ENCODE data around the gene ST6GAL1. TPM values are rescaled to one million over a fixed set of nuclear protein-coding genes. Genes with fewer than 3 reads are reported as not detected.

ST6GAL1 gene
- total and polyA plus RNA-seq, 4 donors: 15.1 to 113 (median 60.4) TPM

DNA sequence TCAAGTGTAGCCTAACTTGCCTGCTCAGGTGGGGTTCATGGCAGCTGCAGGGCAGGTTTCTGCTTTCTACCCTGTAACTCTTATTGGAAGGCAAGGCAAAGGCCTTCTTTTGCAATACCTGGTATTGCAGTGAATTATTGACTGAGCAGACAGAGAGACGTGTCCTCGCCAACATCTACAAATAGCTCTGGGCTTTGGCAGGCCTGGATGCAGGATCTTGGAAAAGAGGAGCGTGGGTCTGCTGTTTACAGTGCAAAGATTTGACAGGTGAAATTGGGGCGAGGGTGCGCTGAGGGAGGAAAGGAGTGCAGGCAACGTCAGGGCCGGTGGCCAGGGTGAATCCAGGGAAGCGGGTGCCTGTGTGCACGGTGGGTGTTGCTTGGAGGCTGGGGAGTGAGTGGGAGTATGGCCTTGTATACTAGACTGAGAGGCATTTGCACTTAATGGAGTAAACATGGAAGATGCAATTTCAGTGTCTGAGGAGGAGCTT, 44.5 kb downstream of the ST6GAL1 start:
- Histone ChIP-seq H3K9me3 (ENCODE audit: control insufficient read depth in 4 of 4, insufficient read depth in 3 of 4, low read length in 3 of 4) (no peaks in the 10 kb centered on the region), H3K36me3 (ENCODE audit: control insufficient read depth in 4 of 4, insufficient read depth in 4 of 4, low read length in 4 of 4) (peaks cover 0 to 18% (median 0%) of the 10 kb centered on the region in 4 donors), H3K4me3 (no peak overlapping the region), H3K27ac (ENCODE audit: low read depth in 1 of 2, low read length in 1 of 2) (peak overlapping the region in 1 of 2 donors; percentile 7), H3K9ac (ENCODE audit: insufficient read depth in 1 of 2, low read length in 2 of 2) (no peak overlapping the region), H3K27me3 (ENCODE audit: control insufficient read depth in 3 of 3, insufficient read depth in 3 of 3, low read length in 2 of 3) (no peaks in the 10 kb centered on the region), H3K4me1 (ENCODE audit: control insufficient read depth in 5 of 5, insufficient read depth in 5 of 5, low read length in 5 of 5) (peaks cover 0 to 18% (median 0%) of the 10 kb centered on the region in 5 donors)
- ATAC-seq (ENCODE audit: insufficient read depth, low FRiP score) (no peak), DNase-seq (no peak)
- 88 to 89% methylated on average over 9 of the region's 9 CpGs for WGBS, 2 donors
- TF ChIP-seq, protein P1, sequence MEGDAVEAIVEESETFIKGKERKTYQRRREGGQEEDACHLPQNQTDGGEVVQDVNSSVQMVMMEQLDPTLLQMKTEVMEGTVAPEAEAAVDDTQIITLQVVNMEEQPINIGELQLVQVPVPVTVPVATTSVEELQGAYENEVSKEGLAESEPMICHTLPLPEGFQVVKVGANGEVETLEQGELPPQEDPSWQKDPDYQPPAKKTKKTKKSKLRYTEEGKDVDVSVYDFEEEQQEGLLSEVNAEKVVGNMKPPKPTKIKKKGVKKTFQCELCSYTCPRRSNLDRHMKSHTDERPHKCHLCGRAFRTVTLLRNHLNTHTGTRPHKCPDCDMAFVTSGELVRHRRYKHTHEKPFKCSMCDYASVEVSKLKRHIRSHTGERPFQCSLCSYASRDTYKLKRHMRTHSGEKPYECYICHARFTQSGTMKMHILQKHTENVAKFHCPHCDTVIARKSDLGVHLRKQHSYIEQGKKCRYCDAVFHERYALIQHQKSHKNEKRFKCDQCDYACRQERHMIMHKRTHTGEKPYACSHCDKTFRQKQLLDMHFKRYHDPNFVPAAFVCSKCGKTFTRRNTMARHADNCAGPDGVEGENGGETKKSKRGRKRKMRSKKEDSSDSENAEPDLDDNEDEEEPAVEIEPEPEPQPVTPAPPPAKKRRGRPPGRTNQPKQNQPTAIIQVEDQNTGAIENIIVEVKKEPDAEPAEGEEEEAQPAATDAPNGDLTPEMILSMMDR (IDR thresholded peaks at IDR 0.05; ENCODE audit: control extremely low read depth, extremely low read depth): no peak

DNA sequence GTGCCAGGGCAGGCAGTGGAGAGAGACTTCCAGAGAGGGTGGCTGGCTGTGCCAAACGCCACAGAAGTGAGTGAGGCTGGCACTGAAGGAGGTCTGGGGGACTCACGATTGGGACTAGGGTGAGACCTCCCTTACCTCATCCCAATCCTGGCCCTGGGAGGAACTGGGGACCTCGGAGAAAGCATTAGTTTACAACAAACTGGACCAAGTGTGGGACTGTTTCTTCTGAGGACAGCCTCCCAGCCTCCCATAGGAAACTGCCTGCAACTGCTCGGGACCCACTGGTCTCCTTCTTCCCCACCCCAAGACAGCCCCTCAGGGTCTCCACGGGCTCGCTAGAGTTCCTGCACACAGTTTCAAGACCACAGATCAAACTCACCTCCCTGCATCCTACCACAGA, 45.4 kb downstream of the ST6GAL1 start:
- no peaks in the 10 kb centered on the region for H3K27me3 ChIP-seq (ENCODE audit: control insufficient read depth in 3 of 3, insufficient read depth in 3 of 3, low read length in 2 of 3)
- peaks cover 0 to 20% (median 0%) of the 10 kb centered on the region in 4 donors for H3K36me3 ChIP-seq (ENCODE audit: control insufficient read depth in 4 of 4, insufficient read depth in 4 of 4, low read length in 4 of 4)
- H3K9me3 ChIP-seq (ENCODE audit: control insufficient read depth in 4 of 4, insufficient read depth in 3 of 4, low read length in 3 of 4): no peaks in the 10 kb centered on the region
- TF ChIP-seq, protein P1 (IDR thresholded peaks at IDR 0.05; ENCODE audit: control extremely low read depth, extremely low read depth): no peak
- H3K27ac ChIP-seq (ENCODE audit: low read depth in 1 of 2, low read length in 1 of 2): peak overlapping the region in 1 of 2 donors; percentile 88
- H3K4me3 ChIP-seq: no peak overlapping the region
- WGBS, 2 donors: 91 to 96% methylated on average over 6 of the region's 6 CpGs
- ATAC-seq (ENCODE audit: insufficient read depth, low FRiP score) (no peak), DNase-seq (no peak)
- H3K9ac ChIP-seq (ENCODE audit: insufficient read depth in 1 of 2, low read length in 2 of 2): no peak overlapping the region
- peaks cover 0 to 18% (median 0%) of the 10 kb centered on the region in 5 donors for H3K4me1 ChIP-seq (ENCODE audit: control insufficient read depth in 5 of 5, insufficient read depth in 5 of 5, low read length in 5 of 5)

DNA sequence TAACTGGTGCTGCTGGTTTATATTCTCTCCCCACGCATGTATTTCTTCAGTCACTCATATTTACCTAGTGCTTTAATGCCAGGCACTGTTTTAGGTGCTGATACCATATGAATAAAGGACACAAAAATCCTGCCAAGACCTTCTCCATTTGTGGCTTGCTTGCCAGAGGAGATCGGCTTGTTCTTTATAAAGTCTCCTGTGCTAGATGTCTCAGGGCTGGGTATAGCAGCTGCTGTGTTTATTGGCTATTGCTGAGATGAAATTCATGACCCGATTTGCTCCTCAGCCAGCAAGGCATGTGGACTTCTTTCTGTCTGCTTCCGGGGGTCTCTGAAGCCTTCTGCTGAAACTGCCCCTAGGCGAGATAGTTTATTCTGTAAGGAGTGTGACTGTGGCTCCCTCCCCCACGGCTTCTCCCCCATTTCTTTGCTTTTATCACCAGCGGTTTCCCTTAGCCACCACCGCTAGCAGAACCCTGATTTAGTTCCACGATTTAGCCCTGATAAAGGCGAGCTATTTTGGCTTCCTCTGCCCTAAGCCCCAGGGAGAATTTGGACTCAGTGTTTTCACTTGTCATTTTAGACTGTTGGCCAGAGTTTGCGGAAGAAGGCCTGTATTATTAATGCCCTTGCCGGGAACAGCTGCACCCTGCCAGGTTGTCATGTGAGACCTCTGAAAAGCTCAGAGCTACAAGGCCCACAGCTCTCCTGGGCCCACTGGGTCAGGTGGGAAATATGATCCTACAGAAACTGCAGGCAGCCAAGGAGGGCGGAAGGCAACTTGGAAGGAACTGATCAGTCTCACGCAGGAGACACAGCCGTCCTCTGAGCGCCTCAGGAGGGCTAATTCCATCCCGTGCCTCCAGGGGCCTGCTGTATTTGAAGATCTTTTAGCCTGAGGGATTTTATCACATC, 46.8 kb downstream of the ST6GAL1 start:
- no peaks in the 10 kb centered on the region for H3K9me3 ChIP-seq (ENCODE audit: control insufficient read depth in 4 of 4, insufficient read depth in 3 of 4, low read length in 3 of 4)
- H3K27ac ChIP-seq (ENCODE audit: low read depth in 1 of 2, low read length in 1 of 2): peak overlapping the region; percentile 53 to 88
- TF ChIP-seq, protein P1 (IDR thresholded peaks at IDR 0.05; ENCODE audit: control extremely low read depth, extremely low read depth): no peak
- no peak overlapping the region for H3K4me3 ChIP-seq
- H3K9ac ChIP-seq (ENCODE audit: insufficient read depth in 1 of 2, low read length in 2 of 2): no peak overlapping the region
- ATAC-seq (ENCODE audit: insufficient read depth, low FRiP score) (no peak), DNase-seq (peak in 2 of 3 donors; percentile 22 to 39)
- peaks cover 0 to 18% (median 0%) of the 10 kb centered on the region in 5 donors for H3K4me1 ChIP-seq (ENCODE audit: control insufficient read depth in 5 of 5, insufficient read depth in 5 of 5, low read length in 5 of 5)
- WGBS, 2 donors: 65 to 83% methylated on average over 17 of the region's 17 CpGs
- no peaks in the 10 kb centered on the region for H3K27me3 ChIP-seq (ENCODE audit: control insufficient read depth in 3 of 3, insufficient read depth in 3 of 3, low read length in 2 of 3)
- H3K36me3 ChIP-seq (ENCODE audit: control insufficient read depth in 4 of 4, insufficient read depth in 4 of 4, low read length in 4 of 4): peaks cover 0 to 20% (median 0%) of the 10 kb centered on the region in 4 donors

Data from lung (tissue), 12 donors.